A549 treated with Mapracorat at 1 μM for 4 hours (cell line): ENCODE data around the gene PRKAG1. TPM values are rescaled to one million over a fixed set of nuclear protein-coding genes. Genes with fewer than 3 reads are reported as not detected.

Experiments
- total RNA-seq: library from RNA; stranded (reverse); fragments of 200-300 nt; extraction: Qiagen RNA extraction; gene quantifications from 5 replicates; pipeline ENCODE4 v1.2.3, GENCODE V29; 2022

The PRKAG1 gene
- total RNA-seq, result 37.6 to 48.4 TPM (median 39.8 TPM) in 5 replicates

GRCh38 chr12:49018261-49019119 is at the start of gene PRKAG1:
Gene PRKAG1 (minus strand): TSS chr12:49018776. CDS start chr12:49018740, 36 bp downstream.

GRCh38 chr12:49060237-49061156 is 41.9 kb upstream of the PRKAG1 start, which contains the start of gene KMT2D:
Gene KMT2D (minus strand): TSS chr12:49060794. CDS start chr12:49055324, 5,470 bp downstream.

GRCh38 chr12:48999371-49000131 is 19.0 kb downstream of the PRKAG1 start, which contains the start of gene DDN:
Gene DDN (minus strand): TSS chr12:48999375. CDS start chr12:48999287, 88 bp downstream.

DNA sequence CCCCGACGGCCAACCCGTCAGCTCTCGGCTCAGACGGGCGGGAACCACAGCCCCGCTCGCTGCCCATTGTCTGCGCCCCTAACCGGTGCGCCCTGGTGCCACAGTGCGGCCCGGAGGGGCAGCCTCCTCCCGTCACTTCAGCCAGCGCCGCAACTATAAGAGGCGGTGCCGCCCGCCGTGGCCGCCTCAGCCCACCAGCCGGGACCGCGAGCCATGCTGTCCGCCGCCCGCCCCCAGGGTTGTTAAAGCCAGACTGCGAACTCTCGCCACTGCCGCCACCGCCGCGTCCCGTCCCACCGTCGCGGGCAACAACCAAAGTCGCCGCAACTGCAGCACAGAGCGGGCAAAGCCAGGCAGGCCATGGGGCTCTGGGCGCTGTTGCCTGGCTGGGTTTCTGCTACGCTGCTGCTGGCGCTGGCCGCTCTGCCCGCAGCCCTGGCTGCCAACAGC is 40.3 kb downstream of the PRKAG1 start, which contains the start of gene WNT1:
WNT1 (plus strand) TSS at position 32 of the 450 bp plus-strand sequence; CDS start at position 361, 329 bp downstream.

DNA sequence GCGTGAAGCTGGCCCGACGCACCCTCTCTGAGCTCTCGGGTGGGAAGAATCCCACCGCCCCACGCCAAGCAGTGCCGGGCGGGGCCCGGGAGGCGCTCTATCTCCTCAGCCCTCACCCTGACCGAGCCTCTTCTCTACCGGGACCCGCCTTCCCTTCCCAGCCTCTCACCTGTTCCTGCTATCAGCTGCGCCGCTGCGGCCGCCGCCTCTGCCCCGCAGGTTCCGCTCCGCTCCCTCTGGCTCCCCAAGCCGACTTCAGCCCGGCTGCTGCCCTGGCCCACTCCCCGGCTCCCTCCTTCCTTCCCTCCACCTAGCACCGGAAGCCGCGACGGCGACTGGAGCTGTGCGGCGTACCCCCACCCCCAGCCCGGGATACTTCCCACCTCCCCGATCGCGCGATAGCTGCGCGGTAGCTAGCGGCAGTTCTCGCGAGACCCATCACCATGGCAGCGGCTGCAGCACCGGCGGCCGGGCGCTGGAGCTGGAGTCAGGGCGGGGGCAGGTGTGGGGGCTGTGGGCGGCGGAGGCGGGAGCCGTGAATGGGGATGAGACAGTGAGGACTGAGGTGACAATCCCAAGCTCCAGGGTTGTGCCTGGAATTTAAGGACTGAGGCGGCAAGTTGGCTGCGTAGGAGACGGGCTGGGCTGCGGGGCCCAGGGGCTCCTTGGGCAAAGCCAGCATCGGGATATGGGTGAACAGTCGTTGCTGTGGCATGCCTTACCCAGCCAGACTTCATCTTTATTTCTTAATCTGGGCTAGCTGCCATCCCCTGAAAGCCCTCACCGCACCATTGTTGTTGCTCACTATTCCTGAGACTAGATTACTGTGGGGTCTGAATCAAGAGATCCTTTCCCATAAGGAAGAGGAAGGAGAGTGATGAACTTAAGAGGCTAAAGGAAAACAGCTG is 61.2 kb downstream of the PRKAG1 start, which contains the start of gene ARF3:
ARF3 (minus strand) TSS at position 347 of the 908 bp plus-strand sequence. CDS start 16,392 bp downstream, outside the sequence.

Other genes with a start within 250 kb of the PRKAG1 start
- gene ADCY6, start 229.7 kb downstream of the PRKAG1 start, total RNA-seq, result 10.0 to 15.1 TPM (median 13.8 TPM) in 5 replicates
- 33.2 to 48.4 TPM (median 37.0 TPM) in 5 replicates for gene CACNB3, start 200.3 kb downstream of the PRKAG1 start, total RNA-seq
- gene DDX23, start 166.6 kb downstream of the PRKAG1 start, total RNA-seq, result 73.6 to 82.3 TPM (median 78.8 TPM) in 5 replicates
- 4.3 to 8.4 TPM (median 5.8 TPM) in 5 replicates for gene RND1, start 152.9 kb downstream of the PRKAG1 start, total RNA-seq
- 44.9 to 64.2 TPM (median 56.2 TPM) in 5 replicates for gene FKBP11, start 93.3 kb downstream of the PRKAG1 start, total RNA-seq
- 116 to 163 TPM (median 156 TPM) in 5 replicates for gene ARF3, start 61.3 kb downstream of the PRKAG1 start, total RNA-seq
- gene WNT10B, start 47.0 kb downstream of the PRKAG1 start, total RNA-seq, result 1.5 to 2.5 TPM (median 2.2 TPM) in 5 replicates
- gene WNT1, start 40.5 kb downstream of the PRKAG1 start, total RNA-seq, result not detected in 5 replicates
- gene DDN, start 19.4 kb downstream of the PRKAG1 start, total RNA-seq, result 0.57 to 1.1 TPM (median 0.81 TPM) in 5 replicates
- 32.9 to 40.7 TPM (median 36.5 TPM) in 5 replicates for gene KMT2D, start 42.0 kb upstream of the PRKAG1 start, total RNA-seq
- 3.3 to 6.0 TPM (median 4.6 TPM) in 5 replicates for gene RHEBL1, start 51.2 kb upstream of the PRKAG1 start, total RNA-seq
- gene DHH, start 76.0 kb upstream of the PRKAG1 start, total RNA-seq, result not detected in 5 replicates
- gene LMBR1L, start 92.1 kb upstream of the PRKAG1 start, total RNA-seq, result 12.7 to 18.4 TPM (median 13.4 TPM) in 5 replicates
- gene TUBA1B, start 112.6 kb upstream of the PRKAG1 start, total RNA-seq, result 2,300 to 2,554 TPM (median 2,409 TPM) in 5 replicates
- gene TUBA1A, start 170.3 kb upstream of the PRKAG1 start, total RNA-seq, result 178 to 232 TPM (median 219 TPM) in 5 replicates
- 1,605 to 2,005 TPM (median 1,655 TPM) in 5 replicates for gene TUBA1C, start 246.3 kb upstream of the PRKAG1 start, total RNA-seq